GM06990 (cell line): ENCODE data around the gene CDH20.

ENCODE experiments used
- DNase-seq: peaks from one replicate; pipeline ENCODE4 v3.0.0-alpha.2; 2011; ENCODE audit not compliant: insufficient read length; ENCODE audit errors: extremely low read depth
- H3K27me3 ChIP-seq: replicated peaks from 2 replicates; pipeline ENCODE4 v1.6.0; 2011; ENCODE audit warnings: low read length; ENCODE audit not compliant: control insufficient read depth, insufficient read depth
- H3K36me3 ChIP-seq: 2 replicates; pipeline ENCODE4 v1.5.1; 2011; ENCODE audit warnings: low read length; ENCODE audit not compliant: control insufficient read depth, insufficient read depth
- H3K4me3 ChIP-seq: replicated peaks from 2 replicates; pipeline ENCODE4 v1.5.1; 2011; ENCODE audit warnings: low read depth, mild to moderate bottlenecking, control low read depth, low read length
- TF ChIP-seq, protein P1 (sequence below): IDR thresholded peaks from 2 replicates; pipeline ENCODE4 v1.5.1; 2011; ENCODE audit warnings: low read length, control low read depth, mild to moderate bottlenecking, inconsistent platforms; ENCODE audit not compliant: insufficient read depth, poor library complexity, severe bottlenecking

The CDH20 gene

DNA sequence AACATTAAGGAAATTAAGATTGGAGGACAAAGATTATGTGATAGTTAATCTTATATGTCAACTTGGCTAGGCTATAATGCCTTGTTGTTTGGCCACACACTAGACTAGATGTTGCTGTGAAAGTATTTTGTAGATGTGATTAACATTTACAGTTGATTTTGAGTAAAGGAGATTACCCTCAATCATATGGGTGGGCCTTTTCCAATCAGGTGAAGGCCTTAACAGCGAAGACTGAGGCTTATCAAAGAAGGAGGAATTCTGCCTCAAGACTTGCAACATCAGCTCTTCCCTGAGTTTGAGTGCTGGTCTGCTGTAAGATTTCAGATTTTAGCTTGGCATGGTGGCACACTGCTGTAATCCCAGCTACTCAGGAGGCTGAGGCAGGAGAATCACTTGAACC is 250.3 kb downstream of the CDH20 start:
- DNase-seq, result no peak
- H3K4me3 ChIP-seq, result no peak overlapping the region
- TF ChIP-seq, protein P1, sequence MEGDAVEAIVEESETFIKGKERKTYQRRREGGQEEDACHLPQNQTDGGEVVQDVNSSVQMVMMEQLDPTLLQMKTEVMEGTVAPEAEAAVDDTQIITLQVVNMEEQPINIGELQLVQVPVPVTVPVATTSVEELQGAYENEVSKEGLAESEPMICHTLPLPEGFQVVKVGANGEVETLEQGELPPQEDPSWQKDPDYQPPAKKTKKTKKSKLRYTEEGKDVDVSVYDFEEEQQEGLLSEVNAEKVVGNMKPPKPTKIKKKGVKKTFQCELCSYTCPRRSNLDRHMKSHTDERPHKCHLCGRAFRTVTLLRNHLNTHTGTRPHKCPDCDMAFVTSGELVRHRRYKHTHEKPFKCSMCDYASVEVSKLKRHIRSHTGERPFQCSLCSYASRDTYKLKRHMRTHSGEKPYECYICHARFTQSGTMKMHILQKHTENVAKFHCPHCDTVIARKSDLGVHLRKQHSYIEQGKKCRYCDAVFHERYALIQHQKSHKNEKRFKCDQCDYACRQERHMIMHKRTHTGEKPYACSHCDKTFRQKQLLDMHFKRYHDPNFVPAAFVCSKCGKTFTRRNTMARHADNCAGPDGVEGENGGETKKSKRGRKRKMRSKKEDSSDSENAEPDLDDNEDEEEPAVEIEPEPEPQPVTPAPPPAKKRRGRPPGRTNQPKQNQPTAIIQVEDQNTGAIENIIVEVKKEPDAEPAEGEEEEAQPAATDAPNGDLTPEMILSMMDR, result no peak
- no peaks in the 10 kb centered on the region for H3K36me3 ChIP-seq
- H3K27me3 ChIP-seq, result no peaks in the 10 kb centered on the region

DNA sequence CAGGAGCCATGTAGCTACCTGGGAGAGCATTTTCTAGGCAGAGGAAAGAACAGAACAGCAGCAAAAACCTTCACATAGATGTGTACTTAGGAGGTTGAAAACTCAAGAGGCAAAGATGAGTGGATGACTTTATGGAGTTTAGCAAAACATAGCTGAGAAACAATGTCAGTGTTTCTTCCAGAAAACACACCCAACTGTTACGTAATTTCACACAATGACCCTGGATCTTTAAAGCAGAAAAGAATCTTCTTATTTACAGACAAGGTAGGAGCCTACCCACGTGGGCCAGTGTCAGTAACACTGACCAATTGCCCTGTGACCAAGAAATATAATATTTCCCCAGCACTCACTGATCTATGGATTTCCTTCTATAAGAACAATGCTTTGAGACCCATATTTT is 254.6 kb downstream of the CDH20 start:
- DNase-seq, result no peak
- Histone ChIP-seq H3K36me3 (no peaks in the 10 kb centered on the region), H3K4me3 (no peak overlapping the region), H3K27me3 (no peaks in the 10 kb centered on the region)
- TF ChIP-seq, protein P1, result no peak

DNA sequence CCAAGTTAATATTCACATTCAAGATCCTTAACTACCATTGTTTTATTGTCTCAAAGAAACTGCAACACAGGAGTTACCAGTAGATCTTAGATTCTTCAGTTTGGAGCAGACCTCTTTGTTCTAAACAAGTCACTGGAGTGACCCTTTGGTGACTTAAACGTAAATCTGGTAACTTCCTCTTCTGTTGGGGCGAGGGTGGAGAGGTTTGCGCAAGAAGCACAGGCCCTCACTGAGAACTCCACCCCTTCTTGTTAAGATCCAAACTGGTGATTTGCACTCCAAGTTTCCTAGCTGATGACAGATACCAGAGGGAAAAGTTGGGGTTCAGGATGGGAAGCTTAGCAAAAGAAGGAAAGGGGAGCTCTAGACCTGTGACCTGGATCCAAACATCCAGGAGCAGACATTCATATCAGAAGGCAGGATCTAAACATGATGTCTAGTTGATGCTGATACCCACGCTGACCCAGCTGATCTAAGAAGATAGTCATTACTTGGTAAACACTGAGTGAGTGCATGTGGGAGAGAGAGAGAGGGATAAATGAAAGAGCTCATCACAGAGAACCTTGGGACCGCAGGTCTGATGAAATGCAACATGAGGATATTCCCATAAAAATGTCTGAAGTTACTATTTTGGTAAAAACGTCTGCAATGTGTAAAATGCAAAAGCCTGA is 256.0 kb downstream of the CDH20 start:
- TF ChIP-seq, protein P1, result no peak
- H3K4me3 ChIP-seq, result no peak overlapping the region
- H3K36me3 ChIP-seq, result no peaks in the 10 kb centered on the region
- no peak for DNase-seq
- H3K27me3 ChIP-seq, result no peaks in the 10 kb centered on the region

DNA sequence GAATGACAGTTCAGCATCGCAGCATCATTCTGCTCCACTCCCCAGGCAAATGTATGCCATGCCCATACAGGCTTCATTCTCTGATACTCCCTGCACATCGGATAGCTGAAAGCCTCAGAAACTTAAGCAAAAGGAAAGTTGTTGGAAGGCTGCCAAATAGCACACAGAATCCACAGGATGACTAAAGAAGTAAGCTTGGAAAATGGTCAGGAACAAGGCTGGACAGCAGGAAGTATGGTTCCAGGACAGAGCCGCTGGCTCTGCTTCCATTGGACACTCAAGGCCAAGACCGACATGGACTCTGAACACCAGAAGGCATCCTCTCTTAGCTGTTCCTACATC is 256.5 kb downstream of the CDH20 start:
- TF ChIP-seq, protein P1, result no peak
- no peak for DNase-seq
- H3K27me3 ChIP-seq, result no peaks in the 10 kb centered on the region
- no peak overlapping the region for H3K4me3 ChIP-seq
- H3K36me3 ChIP-seq, result no peaks in the 10 kb centered on the region

DNA sequence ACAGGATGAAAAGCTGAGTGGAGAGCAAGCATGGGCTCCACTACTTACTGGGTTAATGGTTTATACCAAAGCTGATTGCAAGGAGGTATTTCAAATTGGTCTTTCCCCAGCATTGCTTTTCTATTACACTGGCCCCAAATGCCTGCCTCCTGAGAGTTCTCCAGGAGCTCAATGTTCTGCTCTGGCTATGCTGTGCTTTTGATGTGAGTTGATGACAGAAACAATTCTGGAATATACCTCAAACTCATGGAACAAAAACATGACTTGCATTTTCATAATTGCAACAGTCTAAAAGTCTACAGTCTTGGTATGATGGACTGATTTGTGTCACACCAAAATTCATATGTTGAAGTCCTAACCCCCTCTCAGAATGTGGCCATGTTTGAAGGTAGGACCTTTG is 258.0 kb downstream of the CDH20 start:
- TF ChIP-seq, protein P1, result no peak
- H3K36me3 ChIP-seq, result no peaks in the 10 kb centered on the region
- no peaks in the 10 kb centered on the region for H3K27me3 ChIP-seq
- DNase-seq, result no peak
- H3K4me3 ChIP-seq, result no peak overlapping the region
